HG02884 (cell line): ENCODE results near the gene CAPN9.
"Not testable (repeated sequence)": the region's sequence is repeated elsewhere in the genome, so short reads cannot be mapped to it uniquely, and the experiment has no call there.

ENCODE experiments used
- ATAC-seq: cut with Tn5 transposase; IDR thresholded peaks from one replicate; pipeline ENCODE4 v1.9.1; 2021; ENCODE audit warnings: mild to moderate bottlenecking, moderate library complexity; ENCODE audit not compliant: unreplicated experiment

The CAPN9 gene

GRCh38 chr1:230710543-230710904 lies 36.7 kb upstream of the CAPN9 start:
- ATAC-seq: no peak

DNA sequence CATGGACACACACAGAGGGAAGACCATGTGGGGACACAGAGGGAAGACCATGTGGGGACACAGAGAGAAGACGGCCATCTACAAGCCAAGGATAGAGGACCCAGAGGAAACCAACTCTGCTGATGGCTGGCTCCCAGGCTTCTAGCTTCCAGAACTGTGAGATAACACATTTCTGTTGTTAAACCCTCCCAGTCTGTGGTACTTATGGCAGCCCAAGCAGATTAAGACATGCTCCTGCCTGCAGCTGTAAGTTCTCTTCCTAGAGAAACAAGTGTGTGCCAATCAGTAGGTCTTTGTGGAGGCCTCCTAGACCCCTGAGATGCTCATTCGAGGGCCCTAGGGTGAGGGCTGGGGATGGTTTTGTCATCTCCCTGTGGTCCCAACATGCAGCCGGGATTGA lies 35.9 kb upstream of the CAPN9 start:
- ATAC-seq: no peak

DNA sequence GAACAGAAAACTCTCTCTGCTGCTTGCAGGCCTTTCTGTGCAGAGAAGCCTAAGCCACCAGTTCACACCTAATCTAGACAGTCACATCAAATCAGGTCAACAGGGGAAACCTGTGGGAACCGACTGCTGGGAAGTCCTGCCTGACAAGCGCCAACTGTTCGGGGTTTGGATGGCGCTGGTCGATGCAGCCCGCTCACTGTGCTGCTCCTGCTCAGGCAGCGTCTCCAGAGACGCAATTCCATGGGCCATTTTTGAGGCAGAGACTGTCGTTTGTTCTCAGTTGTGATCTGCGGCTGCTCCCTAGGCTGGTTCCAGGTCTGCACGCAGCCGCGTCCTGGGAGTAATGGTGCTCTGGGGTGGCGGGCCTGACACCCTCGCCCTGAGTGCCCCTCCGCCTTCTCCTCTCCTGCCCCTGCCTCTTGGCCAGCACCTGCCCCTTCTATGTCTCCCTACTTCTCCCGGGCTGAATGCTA lies 34.7 kb upstream of the CAPN9 start:
- ATAC-seq: no peak

DNA sequence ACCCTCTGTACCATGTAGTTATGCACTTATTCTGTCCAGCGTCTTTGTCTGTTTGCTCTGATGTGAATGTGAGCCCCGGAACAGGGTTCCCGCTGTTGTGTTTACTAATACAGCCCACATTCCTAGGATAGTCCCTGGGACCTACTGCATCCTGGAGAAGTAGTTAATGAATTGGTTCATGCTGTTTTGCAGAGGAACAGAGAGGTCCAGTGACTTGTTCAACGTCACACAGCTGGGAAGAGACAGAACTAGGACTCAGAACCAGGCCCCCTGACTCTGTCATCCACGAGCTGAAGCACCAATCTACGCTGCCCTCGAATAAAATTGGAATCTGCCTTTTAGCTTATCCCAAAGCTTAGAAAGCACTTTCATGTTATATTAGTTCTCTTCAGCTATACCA lies 34.0 kb upstream of the CAPN9 start:
- ATAC-seq: no peak

DNA sequence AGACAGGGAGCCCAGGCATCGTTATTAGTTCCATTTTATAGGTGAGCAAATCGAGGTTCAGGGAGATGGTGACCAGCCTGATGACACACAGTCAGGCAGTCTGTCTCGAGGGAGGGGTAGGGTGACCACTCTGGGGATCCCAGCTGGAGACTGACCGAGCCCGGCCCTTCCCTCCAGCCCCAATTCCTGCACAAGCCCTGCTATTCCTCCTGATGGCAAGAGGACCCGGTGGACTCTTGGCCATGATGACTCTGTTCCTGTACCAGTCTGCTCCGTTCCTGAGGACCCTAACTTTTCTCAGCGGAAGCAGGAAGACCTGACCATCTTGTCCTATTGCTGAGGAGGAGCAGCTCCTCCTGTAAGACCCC lies 33.7 kb upstream of the CAPN9 start:
- no peak for ATAC-seq

DNA sequence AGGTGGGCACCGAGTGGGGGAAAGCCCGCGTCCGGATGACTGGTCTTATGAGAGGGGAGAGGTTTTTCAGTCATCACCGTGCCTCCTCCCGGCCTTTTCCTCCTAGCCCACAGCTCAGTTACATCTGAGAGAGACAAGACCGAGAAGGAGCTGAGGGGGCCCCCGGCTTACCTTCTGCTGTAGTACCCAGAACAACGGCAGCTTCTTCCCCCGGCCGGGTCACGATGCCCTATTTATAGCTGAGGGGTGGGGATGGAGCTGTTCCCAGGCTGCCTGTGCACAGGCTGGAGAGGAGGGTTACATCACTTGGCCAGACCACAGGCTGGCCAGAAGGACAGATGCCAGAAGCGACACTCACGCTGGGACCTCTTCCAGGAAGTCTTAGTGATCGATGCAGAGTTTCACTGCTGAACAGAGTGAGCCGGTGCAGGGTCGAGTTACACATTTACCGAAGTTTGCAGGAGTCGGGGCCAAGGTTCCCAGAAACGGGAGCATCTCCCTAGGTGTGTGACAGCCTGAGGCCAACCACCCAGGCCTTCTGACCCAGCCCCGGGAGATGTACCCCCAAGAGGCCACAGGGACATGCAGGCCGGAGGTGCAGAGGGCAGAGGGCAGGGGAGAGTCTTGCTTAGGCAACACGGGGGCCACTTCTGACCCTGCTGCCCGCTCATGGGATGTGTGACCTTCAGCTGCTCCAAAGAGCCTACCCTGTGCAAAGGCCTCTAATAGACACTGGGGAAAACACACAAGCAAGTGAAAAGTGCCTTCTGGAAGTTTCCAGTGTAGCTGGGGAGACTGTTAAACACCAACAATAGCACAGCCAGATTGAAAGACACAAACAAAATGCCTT lies 33.0 kb upstream of the CAPN9 start, which contains the start of gene AGT:
Gene AGT, minus strand, starts transcription at position 208 of the 850 bp plus-strand sequence. CDS start 3,299 bp downstream, outside the sequence.
- no peak for ATAC-seq

DNA sequence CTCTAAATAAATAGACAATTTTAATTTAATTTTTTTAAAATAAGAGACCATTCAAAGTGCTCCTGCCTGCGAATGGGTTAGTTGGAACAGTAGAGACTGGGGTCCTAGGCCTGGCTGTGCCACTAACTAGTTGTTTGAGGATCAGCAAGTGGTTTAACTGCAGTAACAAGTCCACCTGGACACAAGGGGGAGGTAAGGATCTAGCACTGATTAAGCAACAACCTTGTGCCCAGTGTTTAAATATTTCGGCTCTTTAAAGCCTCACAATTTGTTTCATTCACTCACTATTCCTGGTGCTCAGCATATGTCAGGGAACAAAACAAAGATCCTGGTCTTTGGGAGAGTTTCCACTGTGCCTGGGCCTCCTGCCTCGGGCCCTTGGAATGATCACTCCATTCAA lies 31.7 kb upstream of the CAPN9 start:
- ATAC-seq: no peak

DNA sequence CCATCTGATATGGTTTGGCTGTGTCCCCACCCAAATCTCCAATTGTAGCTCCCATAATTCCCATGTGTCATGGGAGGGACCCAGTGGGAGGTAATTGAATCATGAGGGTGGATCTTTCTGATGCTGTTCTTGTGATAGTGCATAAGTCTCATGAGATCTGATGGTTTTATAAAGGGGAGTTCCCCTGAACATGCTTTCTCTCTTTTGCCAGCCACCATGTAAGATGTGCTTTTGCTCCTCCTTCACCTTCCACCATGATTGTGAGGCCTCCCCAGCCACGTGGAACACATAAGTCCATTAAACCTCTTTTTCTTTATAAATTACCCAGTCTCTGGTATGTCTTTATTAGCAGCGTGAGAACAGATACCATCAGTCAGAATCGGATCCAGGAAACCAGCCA lies 30.7 kb upstream of the CAPN9 start:
- ATAC-seq: not testable (repeated sequence)

DNA sequence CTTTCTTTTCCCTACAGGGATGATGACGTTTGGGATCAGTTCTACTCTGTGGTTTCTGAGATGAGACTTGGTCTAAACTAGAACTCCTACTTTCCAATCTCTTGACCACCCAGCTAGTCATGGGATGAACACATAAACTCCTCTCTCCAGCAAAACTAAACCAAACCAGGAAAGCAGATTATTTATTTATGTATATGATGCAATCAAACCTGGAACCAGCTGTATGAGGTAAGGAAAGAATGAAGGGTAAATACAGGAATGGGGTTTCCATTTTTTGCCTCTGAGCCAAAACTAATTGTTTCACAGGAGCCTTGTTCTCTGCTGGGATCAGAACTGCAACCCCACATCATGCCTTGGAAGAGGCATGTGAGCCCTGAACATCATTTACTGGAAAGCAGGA lies 29.9 kb upstream of the CAPN9 start:
- ATAC-seq: no peak

GRCh38 chr1:230721849-230722522 lies 25.2 kb upstream of the CAPN9 start:
- ATAC-seq: not testable (repeated sequence)

DNA sequence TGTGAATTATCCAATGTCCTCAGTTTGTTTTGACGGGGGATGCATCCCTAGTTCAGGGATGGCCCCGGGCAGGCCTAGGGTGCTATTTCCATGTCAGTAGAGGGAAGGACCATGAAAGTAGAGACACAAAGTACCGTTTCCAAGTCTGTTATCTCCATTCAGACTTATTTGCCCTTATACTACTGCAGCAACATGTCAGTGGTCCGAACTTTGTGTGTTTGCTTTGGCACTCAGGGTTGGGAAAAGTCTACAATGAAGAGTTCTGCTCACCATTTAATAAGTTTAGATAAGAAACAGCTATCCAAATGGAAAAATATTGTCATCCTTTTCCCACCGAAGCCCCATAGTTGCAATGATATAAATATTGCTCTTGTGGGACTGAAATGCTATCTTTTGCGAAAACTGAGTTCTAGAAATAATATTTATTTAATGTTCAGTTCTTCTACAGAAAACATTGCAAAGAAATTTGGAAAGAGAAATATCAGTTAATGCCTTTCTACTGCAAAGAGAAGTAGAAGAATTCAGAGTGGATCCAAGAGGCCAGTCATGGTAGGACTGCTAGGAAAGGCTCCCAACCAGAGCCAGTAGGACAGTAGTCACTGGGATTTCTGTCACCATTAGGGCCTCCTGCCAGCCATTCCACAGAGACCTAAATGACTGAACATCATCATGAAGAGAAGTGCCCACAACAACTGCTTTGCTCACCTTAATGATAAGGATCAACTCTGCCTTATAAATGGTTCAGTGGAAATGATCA lies 21.8 kb upstream of the CAPN9 start:
- ATAC-seq: no peak

GRCh38 chr1:230728710-230729392 lies 18.3 kb upstream of the CAPN9 start:
- ATAC-seq: no peak

- no peak for ATAC-seq
Measured at GRCh38 chr1:230730977-230731376, 16.2 kb upstream of the CAPN9 start.

GRCh38 chr1:230735447-230735846 lies 11.7 kb upstream of the CAPN9 start:
- ATAC-seq: no peak

DNA sequence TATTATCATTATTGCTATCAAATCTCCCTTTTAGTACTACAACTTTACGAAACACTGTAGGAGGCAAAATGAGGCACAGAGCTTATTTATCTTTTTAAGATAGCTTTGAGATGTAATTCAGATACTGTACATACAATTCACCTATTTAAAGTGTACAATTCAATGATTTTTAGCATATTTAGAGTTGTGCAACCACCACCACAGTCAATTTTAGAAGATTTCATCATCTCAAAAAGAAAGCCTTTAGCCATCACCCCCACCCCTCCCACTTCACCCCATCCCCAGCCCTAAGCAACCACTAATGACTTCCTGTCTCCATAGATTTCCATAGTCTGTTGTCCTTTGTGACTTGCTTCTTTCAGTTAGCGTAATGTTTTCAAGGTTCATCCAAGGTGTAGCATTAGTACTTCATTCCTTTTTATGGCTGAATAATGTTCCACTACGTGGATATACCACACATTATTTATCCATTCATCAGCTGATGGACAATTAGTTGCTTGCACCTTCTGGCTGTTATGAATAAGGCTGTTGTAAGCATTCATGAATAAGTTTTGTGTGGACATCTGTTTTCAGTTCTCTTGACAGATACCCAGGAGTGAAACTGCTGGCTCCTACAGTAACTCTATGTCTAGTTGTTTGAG lies 9.4 kb upstream of the CAPN9 start:
- no peak for ATAC-seq

DNA sequence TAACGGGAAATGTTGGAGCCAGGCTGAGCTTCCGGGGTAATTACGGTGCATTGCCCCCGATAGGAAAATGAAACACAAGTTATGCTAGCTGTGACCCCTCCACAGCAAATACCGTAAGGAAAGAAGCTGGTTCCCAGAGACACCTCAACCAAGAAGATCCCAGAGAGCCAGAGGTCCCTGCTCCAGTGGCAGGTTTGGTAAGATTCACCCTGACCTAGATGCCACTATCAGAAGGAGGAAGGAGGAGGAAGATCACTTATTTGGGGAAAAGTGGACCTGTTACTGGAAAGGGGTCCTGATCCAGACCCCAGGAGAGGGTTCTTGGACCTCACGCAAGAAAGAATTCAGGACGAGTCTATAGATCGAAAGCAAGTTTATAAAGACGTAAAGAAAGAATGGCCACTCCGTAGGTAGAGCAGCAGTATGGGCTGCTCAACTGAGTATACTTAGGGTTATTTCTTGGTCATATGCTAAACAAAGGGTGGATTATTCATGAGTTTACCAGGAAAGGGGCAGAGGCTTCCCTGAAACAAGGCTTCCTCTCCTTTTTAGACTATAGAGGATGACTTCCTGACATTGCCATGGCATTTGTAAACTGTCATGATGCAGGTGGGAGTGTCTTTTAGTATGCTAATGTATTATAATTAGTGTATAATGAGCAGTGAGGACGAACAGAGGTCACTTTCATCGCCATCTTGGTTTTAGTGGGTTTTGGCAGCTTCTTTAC lies 7.5 kb upstream of the CAPN9 start:
- ATAC-seq: no peak

GRCh38 chr1:230743899-230744298 lies 3.3 kb upstream of the CAPN9 start:
- ATAC-seq: no peak

GRCh38 chr1:230744382-230744781 lies 2.8 kb upstream of the CAPN9 start:
- no peak for ATAC-seq

DNA sequence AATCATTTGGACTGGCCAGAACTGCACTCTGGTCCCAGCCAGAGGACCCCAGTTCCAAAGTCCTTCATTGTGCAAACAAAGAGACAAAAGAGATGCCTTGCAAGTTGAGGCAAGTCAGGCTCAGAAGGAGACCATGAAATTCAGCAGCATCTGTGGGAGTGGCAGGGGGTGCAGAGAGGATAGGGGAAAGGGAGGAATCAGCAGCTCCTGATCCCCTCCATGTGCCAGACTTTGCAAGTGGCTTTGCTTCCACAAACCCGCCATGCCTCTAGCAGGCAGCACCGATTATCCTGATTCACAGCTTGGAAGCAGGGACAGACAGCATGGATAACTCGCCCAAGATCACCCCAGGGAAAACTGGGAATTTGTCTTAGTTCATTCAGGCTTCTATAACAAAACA lies 2.1 kb upstream of the CAPN9 start:
- no peak for ATAC-seq

GRCh38 chr1:230746617-230747016 lies 571 bp upstream of the CAPN9 start:
- ATAC-seq: no peak
